Neuronal stem cell (in vitro differentiated cells): ENCODE measurements around the gene DEFB112.

ENCODE experiments used
- DNase-seq: peaks from one replicate; pipeline ENCODE4 v3.0.0-alpha.2; 2013; ENCODE audit warnings: low spot score
- H2AFZ ChIP-seq: one replicate; pipeline ENCODE4 v1.6.1; 2013; ENCODE audit warnings: mild to moderate bottlenecking, low read length, inconsistent platforms
- H2AK5ac ChIP-seq: 2 replicates; pipeline ENCODE4 v1.6.1; 2013; ENCODE audit warnings: low read depth, mild to moderate bottlenecking, inconsistent platforms, low read length, moderate library complexity, mixed read lengths
- H2BK120ac ChIP-seq: 2 replicates; pipeline ENCODE4 v1.6.1; 2013; ENCODE audit warnings: low read depth, mild to moderate bottlenecking, inconsistent platforms, low read length, moderate library complexity, mixed read lengths
- H2BK12ac ChIP-seq: one replicate; pipeline ENCODE4 v1.6.1; 2013; ENCODE audit warnings: low read length, inconsistent platforms
- H2BK15ac ChIP-seq: 2 replicates; pipeline ENCODE4 v1.6.1; 2013; ENCODE audit warnings: mild to moderate bottlenecking, low read length, inconsistent platforms, mixed read lengths
- H2BK5ac ChIP-seq: one replicate; pipeline ENCODE4 v1.6.1; 2013; ENCODE audit warnings: inconsistent platforms, mild to moderate bottlenecking, low read length, moderate library complexity
- H3K14ac ChIP-seq: one replicate; pipeline ENCODE4 v1.6.1; 2013; ENCODE audit warnings: low read length, inconsistent platforms
- H3K18ac ChIP-seq: 2 replicates; pipeline ENCODE4 v1.6.1; 2013; ENCODE audit warnings: low read length, inconsistent platforms
- H3K23ac ChIP-seq: 2 replicates; pipeline ENCODE4 v1.6.1; 2013; ENCODE audit warnings: low read depth, mild to moderate bottlenecking, mixed read lengths, low read length, inconsistent platforms; ENCODE audit not compliant: poor library complexity
- H3K27ac ChIP-seq: replicated peaks from 3 replicates; pipeline ENCODE4 v1.5.1; 2013; ENCODE audit warnings: low read length, inconsistent platforms
- H3K27me3 ChIP-seq, 3 experiments: 2 replicates each; pipeline ENCODE4 v1.6.1; 2013; ENCODE audit warnings: low read length in 3 of 3, mild to moderate bottlenecking in 2 of 3, inconsistent platforms in 1 of 3, low read depth in 1 of 3, mixed read lengths in 1 of 3, moderate library complexity in 1 of 3; ENCODE audit not compliant: control insufficient read depth in 3 of 3, insufficient read depth in 3 of 3
- H3K36me3 ChIP-seq, 2 donors: replicated peaks in 1 of 2; 2 replicates each; pipeline ENCODE4 v1.6.1; 2013; ENCODE audit warnings: low read length in 2 of 2; ENCODE audit not compliant: control insufficient read depth in 2 of 2, insufficient read depth in 2 of 2
- H3K4ac ChIP-seq: 2 replicates; pipeline ENCODE4 v1.6.1; 2013; ENCODE audit warnings: inconsistent platforms, mild to moderate bottlenecking, low read length, moderate library complexity
- H3K4me1 ChIP-seq, 2 donors: 1 replicate in 1 of 2; 2 replicates in 1 of 2; pipeline ENCODE4 v1.6.1; 2013; ENCODE audit warnings: low read length in 2 of 2, low read depth in 1 of 2; ENCODE audit not compliant: control insufficient read depth in 2 of 2, insufficient read depth in 1 of 2
- H3K4me2 ChIP-seq: one replicate; pipeline ENCODE4 v1.6.1; 2013; ENCODE audit warnings: mild to moderate bottlenecking, low read length, inconsistent platforms; ENCODE audit not compliant: insufficient read depth, poor library complexity, severe bottlenecking
- H3K4me3 ChIP-seq, 2 donors: 2 replicates each; pipeline ENCODE4 v1.5.1; 2013; ENCODE audit warnings: low read length in 2 of 2, mild to moderate bottlenecking in 2 of 2, inconsistent platforms in 1 of 2, moderate library complexity in 1 of 2
- H3K79me1 ChIP-seq: one replicate; pipeline ENCODE4 v1.6.1; 2013; ENCODE audit warnings: low read depth, mild to moderate bottlenecking, inconsistent platforms, low read length, moderate library complexity
- H3K9ac ChIP-seq: one replicate; pipeline ENCODE4 v1.6.1; 2013; ENCODE audit warnings: mild to moderate bottlenecking, low read depth, low read length, inconsistent platforms; ENCODE audit not compliant: poor library complexity
- H3K9me3 ChIP-seq, 2 donors: replicated peaks in 1 of 2; 2 replicates each; pipeline versions ENCODE3 to v1.6.1; 2013; ENCODE audit warnings: low read length in 2 of 2, mild to moderate bottlenecking in 2 of 2, inconsistent platforms in 1 of 2, low read depth in 1 of 2, mixed read lengths in 1 of 2, moderate library complexity in 1 of 2; ENCODE audit not compliant: control insufficient read depth in 2 of 2, insufficient read depth in 1 of 2
- H4K8ac ChIP-seq: one replicate; pipeline ENCODE4 v1.6.1; 2013; ENCODE audit warnings: low read depth, mild to moderate bottlenecking, inconsistent platforms, low read length, moderate library complexity
- H4K91ac ChIP-seq: one replicate; pipeline ENCODE4 v1.6.1; 2013; ENCODE audit warnings: low read length, low read depth, mild to moderate bottlenecking, inconsistent platforms; ENCODE audit not compliant: poor library complexity
- WGBS, 2 donors: extraction: QIAGEN DNeasy Blood & Tissue Kit; methylation state at CpG; one replicate each; pipeline ENCODE4 v1.1.7; 2013; ENCODE audit warnings: missing lambda C conversion rate in 2 of 2, mixed read lengths in 1 of 2; ENCODE audit not compliant: insufficient read length in 2 of 2, insufficient replicate concordance in 1 of 2; ENCODE audit errors: extremely low coverage in 2 of 2; 5-methylcytosine and 5-hydroxymethylcytosine counted together

The DEFB112 gene

DNA sequence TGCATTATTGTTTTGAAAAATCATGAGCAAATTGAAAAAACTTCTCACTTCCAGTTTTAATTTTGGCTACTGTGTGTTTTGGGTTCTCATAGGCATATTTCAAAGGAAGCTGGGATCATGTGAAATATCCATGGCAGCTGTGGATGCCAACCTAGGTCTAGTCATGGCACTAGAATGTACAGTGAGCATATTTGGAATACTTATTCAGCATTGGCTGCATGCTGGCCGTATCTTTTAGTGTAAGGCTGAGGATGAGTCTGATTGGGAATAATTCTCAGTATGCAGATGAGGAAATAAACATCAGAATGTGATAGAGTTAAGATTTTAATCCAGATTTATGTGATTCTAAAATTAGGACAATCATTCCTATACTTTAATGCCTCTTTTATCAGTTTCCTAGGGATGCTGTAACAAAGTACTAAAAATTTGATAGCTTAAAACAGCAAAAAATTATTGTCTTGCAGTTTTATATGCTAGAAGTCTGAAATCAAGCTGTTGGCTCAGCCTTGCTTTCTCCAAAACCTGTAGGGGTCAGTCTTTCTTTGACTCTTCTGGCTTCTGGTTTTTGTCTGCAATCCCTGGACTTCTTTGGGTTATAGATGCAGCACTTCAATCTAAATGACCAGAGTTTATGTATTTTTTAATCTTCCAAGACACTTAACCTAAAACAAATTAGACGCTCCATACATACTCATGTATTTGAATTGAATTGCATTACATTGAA, 37.7 kb upstream of the DEFB112 start:
- H3K4ac ChIP-seq = no peak overlapping the region
- H2BK5ac ChIP-seq = no peak overlapping the region
- no peaks in the 10 kb centered on the region for H3K79me1 ChIP-seq
- no peak overlapping the region for H3K14ac ChIP-seq
- H4K8ac ChIP-seq = no peak overlapping the region
- no peak overlapping the region for H2BK120ac ChIP-seq
- no peaks in the 10 kb centered on the region for H3K36me3 ChIP-seq
- no peak overlapping the region for H3K9ac ChIP-seq
- H3K27ac ChIP-seq = no peak overlapping the region
- no peaks in the 10 kb centered on the region for H3K4me1 ChIP-seq
- WGBS, 2 donors = no CpG with 5 or more reads among the region's 2 CpGs
- H3K18ac ChIP-seq = no peak overlapping the region
- H3K9me3 ChIP-seq = no peaks in the 10 kb centered on the region
- no peak overlapping the region for H2BK15ac ChIP-seq
- no peaks in the 10 kb centered on the region for H3K27me3 ChIP-seq
- no peak overlapping the region for H4K91ac ChIP-seq
- DNase-seq = no peak
- no peak overlapping the region for H2AK5ac ChIP-seq
- H2AFZ ChIP-seq = no peak overlapping the region
- no peak overlapping the region for H2BK12ac ChIP-seq
- no peak overlapping the region for H3K23ac ChIP-seq
- H3K4me2 ChIP-seq = no peak overlapping the region
- no peak overlapping the region for H3K4me3 ChIP-seq

DNA sequence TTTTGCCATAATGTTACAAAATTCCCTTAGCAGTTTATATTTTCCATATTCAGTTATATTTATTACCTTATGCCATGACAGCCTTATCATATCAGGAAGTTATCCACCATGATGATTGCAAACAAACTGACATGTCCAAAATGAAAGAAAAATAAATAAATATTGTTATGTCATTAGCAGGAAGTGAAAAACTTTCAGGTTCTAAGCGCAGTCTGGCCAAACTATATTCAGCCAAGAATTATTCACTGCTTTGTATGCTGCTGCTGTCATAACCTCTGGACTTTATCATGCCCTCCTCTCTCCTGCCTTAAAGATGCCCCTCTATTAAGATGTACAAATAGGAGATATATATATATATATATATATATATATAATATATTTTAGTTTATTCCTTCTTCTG, 27.7 kb upstream of the DEFB112 start:
- Histone ChIP-seq H3K27me3 (no peaks in the 10 kb centered on the region), H3K18ac (no peak overlapping the region), H3K4ac (no peak overlapping the region), H3K27ac (no peak overlapping the region), H3K79me1 (no peaks in the 10 kb centered on the region), H2AFZ (no peak overlapping the region), H2BK120ac (no peak overlapping the region), H3K4me1 (no peaks in the 10 kb centered on the region), H2BK15ac (no peak overlapping the region), H3K23ac (no peak overlapping the region), H2BK12ac (no peak overlapping the region), H3K9me3 (no peaks in the 10 kb centered on the region), H2BK5ac (no peak overlapping the region), H4K8ac (no peak overlapping the region), H3K4me3 (no peak overlapping the region), H2AK5ac (no peak overlapping the region), H3K9ac (no peak overlapping the region), H4K91ac (no peak overlapping the region), H3K14ac (no peak overlapping the region), H3K4me2 (no peak overlapping the region), H3K36me3 (no peaks in the 10 kb centered on the region)
- DNase-seq = no peak
- no CpG with 5 or more reads among the region's 1 CpG for WGBS, 2 donors

DNA sequence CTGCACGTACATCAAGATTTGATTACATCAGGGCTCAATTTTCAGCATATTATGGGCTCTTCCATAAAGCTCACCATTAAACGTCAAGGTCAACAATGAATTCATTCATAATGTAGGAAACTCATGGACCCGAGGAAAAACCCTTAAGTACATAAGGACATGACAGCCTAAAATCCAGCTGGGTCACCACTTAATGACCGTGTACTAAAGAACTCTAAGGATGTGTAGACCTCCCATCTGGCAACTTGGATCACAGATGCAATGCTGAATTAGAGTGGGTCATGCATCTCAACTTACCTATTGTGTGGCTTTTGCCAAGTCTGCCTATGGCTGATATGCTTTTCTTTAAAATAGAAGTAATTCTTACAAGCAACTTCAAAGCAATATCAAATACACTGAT, 26.7 kb upstream of the DEFB112 start:
- no peak overlapping the region for H2BK12ac ChIP-seq
- whole genome bisulfite sequencing, 2 donors = no CpG with 5 or more reads among the region's 4 CpGs
- H3K18ac ChIP-seq = no peak overlapping the region
- H2BK5ac ChIP-seq = no peak overlapping the region
- H2AFZ ChIP-seq = no peak overlapping the region
- no peak overlapping the region for H4K8ac ChIP-seq
- no peak overlapping the region for H3K4me2 ChIP-seq
- H2AK5ac ChIP-seq = no peak overlapping the region
- no peaks in the 10 kb centered on the region for H3K79me1 ChIP-seq
- H3K4ac ChIP-seq = no peak overlapping the region
- no peaks in the 10 kb centered on the region for H3K27me3 ChIP-seq
- no peak overlapping the region for H3K9ac ChIP-seq
- no peak overlapping the region for H3K14ac ChIP-seq
- H3K4me3 ChIP-seq = no peak overlapping the region
- no peaks in the 10 kb centered on the region for H3K9me3 ChIP-seq
- H2BK120ac ChIP-seq = no peak overlapping the region
- no peak overlapping the region for H2BK15ac ChIP-seq
- H3K4me1 ChIP-seq = no peaks in the 10 kb centered on the region
- H3K27ac ChIP-seq = no peak overlapping the region
- no peaks in the 10 kb centered on the region for H3K36me3 ChIP-seq
- no peak overlapping the region for H3K23ac ChIP-seq
- DNase-seq = no peak
- no peak overlapping the region for H4K91ac ChIP-seq

DNA sequence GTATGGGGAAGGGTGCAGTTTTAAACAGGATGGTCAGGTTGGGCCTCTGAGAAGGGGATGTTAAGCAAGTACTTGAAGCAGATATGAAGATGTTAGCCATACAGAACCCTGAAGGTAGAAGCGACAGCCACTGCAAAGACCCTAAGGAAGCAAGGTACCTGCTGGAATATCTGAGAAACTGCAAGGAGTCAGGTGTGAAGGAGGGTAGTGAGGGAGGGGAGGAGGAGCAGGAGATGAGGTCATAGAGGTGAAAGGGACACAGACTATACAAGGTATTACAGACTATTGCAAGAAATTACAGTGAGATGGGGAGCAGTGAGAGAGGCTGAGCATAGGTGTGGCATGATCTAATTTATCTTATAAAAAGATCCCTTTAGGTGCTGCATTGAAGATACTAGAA, 22.2 kb upstream of the DEFB112 start:
- H3K4me2 ChIP-seq = no peak overlapping the region
- no peak overlapping the region for H2BK120ac ChIP-seq
- no peak overlapping the region for H3K4me3 ChIP-seq
- no peak for DNase-seq
- WGBS, 2 donors = no CpG with 5 or more reads among the region's 1 CpG
- H3K9ac ChIP-seq = no peak overlapping the region
- H2AFZ ChIP-seq = no peak overlapping the region
- no peak overlapping the region for H3K27ac ChIP-seq
- no peaks in the 10 kb centered on the region for H3K79me1 ChIP-seq
- no peak overlapping the region for H2BK15ac ChIP-seq
- no peak overlapping the region for H3K23ac ChIP-seq
- H4K8ac ChIP-seq = no peak overlapping the region
- H4K91ac ChIP-seq = no peak overlapping the region
- H3K4me1 ChIP-seq = no peaks in the 10 kb centered on the region
- no peak overlapping the region for H3K18ac ChIP-seq
- no peak overlapping the region for H3K4ac ChIP-seq
- no peaks in the 10 kb centered on the region for H3K36me3 ChIP-seq
- H3K27me3 ChIP-seq = no peaks in the 10 kb centered on the region
- H3K14ac ChIP-seq = no peak overlapping the region
- no peak overlapping the region for H2AK5ac ChIP-seq
- H2BK5ac ChIP-seq = no peak overlapping the region
- no peaks in the 10 kb centered on the region for H3K9me3 ChIP-seq
- no peak overlapping the region for H2BK12ac ChIP-seq
